ENCODE results near the gene ELOA. TPM values are rescaled to one million over a fixed set of nuclear protein-coding genes. Genes with fewer than 3 reads are reported as not detected.

ELOA gene
- total and polyA plus RNA-seq, 9 of the 15 experiments (the other 6 are each of a cell fraction or from before 2014, with no cell fraction given) = 31.9 to 98.6 (median 61.3) TPM

DNA sequence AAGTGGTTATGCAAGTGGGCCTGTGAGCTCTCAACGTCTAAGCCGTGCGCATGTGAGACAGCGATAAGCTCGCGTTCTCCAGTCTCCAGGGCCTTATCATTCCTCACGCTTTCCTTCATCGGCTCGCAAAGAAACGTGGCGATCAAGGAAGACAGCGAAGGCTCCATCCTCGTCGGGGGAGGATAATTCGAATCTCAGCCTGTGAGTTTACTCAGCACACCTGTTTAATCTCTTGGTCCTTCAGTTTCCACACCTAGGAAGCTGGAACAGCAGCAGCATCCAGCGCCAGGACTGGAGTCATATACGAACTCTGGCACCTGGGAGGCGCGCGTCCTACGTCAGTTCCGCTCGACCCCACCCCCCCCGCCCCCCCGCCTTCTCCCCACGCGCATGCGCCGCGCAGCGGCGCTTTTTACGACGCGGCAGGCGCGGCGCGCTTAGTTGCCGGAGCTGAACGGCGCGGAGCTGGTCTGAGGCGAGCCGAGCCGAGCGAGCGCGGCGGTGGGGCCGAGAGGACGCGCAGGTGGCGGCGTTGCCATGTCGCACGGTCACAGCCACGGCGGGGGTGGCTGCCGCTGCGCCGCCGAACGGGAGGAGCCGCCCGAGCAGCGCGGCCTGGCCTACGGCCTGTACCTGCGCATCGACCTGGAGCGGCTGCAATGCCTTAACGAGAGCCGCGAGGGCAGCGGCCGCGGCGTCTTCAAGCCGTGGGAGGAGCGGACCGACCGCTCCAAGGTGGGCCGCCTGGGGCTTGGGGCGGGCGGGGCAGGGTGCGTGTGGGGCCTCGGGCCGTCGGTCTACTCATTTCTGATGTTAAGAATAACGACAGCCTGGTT, 34.9 kb downstream of the ELOA start, which contains the start of gene PITHD1 (continued):
- TF ChIP-seq ZBTB33 (CRISPR knock-in tag; IDR thresholded peaks at IDR 0.05) = no peak
- TF ChIP-seq ZNF707 (CRISPR knock-in tag; conservative IDR thresholded peaks at IDR 0.05) = no peak
- no peak for TF ChIP-seq ZNF133 (CRISPR knock-in tag; IDR thresholded peaks at IDR 0.05)
- TF ChIP-seq, protein P1, sequence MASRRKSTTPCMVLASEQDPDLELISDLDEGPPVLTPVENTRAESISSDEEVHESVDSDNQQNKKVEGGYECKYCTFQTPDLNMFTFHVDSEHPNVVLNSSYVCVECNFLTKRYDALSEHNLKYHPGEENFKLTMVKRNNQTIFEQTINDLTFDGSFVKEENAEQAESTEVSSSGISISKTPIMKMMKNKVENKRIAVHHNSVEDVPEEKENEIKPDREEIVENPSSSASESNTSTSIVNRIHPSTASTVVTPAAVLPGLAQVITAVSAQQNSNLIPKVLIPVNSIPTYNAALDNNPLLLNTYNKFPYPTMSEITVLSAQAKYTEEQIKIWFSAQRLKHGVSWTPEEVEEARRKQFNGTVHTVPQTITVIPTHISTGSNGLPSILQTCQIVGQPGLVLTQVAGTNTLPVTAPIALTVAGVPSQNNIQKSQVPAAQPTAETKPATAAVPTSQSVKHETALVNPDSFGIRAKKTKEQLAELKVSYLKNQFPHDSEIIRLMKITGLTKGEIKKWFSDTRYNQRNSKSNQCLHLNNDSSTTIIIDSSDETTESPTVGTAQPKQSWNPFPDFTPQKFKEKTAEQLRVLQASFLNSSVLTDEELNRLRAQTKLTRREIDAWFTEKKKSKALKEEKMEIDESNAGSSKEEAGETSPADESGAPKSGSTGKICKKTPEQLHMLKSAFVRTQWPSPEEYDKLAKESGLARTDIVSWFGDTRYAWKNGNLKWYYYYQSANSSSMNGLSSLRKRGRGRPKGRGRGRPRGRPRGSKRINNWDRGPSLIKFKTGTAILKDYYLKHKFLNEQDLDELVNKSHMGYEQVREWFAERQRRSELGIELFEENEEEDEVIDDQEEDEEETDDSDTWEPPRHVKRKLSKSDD (conservative IDR thresholded peaks at IDR 0.05; ENCODE audit: low read length) = no peak
- TF ChIP-seq HSF4 (CRISPR knock-in tag; IDR thresholded peaks at IDR 0.05; ENCODE audit: borderline replicate concordance) = 0 out of 2 replicates have a peak, but pooled peaks have one; percentile 18
- peak; percentile 95 for TF ChIP-seq SMARCA4 (IDR thresholded peaks at IDR 0.05)
- no peak for TF ChIP-seq HNRNPK (IDR thresholded peaks at IDR 0.05; ENCODE audit: low read depth, low read length, poor library complexity, severe bottlenecking)
- TF ChIP-seq ZNF282 (CRISPR knock-in tag; IDR thresholded peaks at IDR 0.05) = peak; percentile 86; the same call in 1 of the 2 replicates
- peak; percentile 95 for TF ChIP-seq CREM (IDR thresholded peaks at IDR 0.05; ENCODE audit: low read depth)
- peak; percentile 85 for TF ChIP-seq HDAC3 (IDR thresholded peaks at IDR 0.05; ENCODE audit: borderline replicate concordance, partially characterized antibody)
- peak; percentile 89; the same call in 1 of the 2 replicates for TF ChIP-seq DIDO1 (tag; IDR thresholded peaks at IDR 0.05; ENCODE audit: low read depth)
- 0 out of 4 replicates have a peak, but pooled peaks of 1 of the 2 experiments have one; percentile 11 for TF ChIP-seq RAD21 (CRISPR knock-in tag; conservative IDR thresholded peaks at IDR 0.05 in 1 of 2, IDR thresholded peaks at IDR 0.05 in 1 of 2)
- no peak for TF ChIP-seq ZNF23 (CRISPR knock-in tag; IDR thresholded peaks at IDR 0.05)
- TF ChIP-seq CCAR2 (IDR thresholded peaks at IDR 0.05; ENCODE audit: low read depth, low read length) = no peak
- TF ChIP-seq ZNF589 (CRISPR knock-in tag; IDR thresholded peaks at IDR 0.05; ENCODE audit: low read depth) = 0 out of 2 replicates have a peak, but pooled peaks have one; percentile 67
- peak; percentile 99 for TF ChIP-seq CEBPB (tag; IDR thresholded peaks at IDR 0.05)
- peak; percentile 67 for TF ChIP-seq SMAD4 (CRISPR knock-in tag; conservative IDR thresholded peaks at IDR 0.05)
- no peak for TF ChIP-seq CHCHD3 (CRISPR knock-in tag; IDR thresholded peaks at IDR 0.05)
- peak; percentile 96 for TF ChIP-seq POLR2G (IDR thresholded peaks at IDR 0.05; ENCODE audit: low read depth, low read length)
- no peak for TF ChIP-seq RBM39 (optimal IDR thresholded peaks at IDR 0.05; ENCODE audit: low read depth, low read length)
- no peak for TF ChIP-seq SREBF1 (IDR thresholded peaks at IDR 0.05; ENCODE audit: borderline replicate concordance, low read depth, low read length)
- TF ChIP-seq RB1 (IDR thresholded peaks at IDR 0.05; ENCODE audit: low read depth) = peak; percentile 91
- TF ChIP-seq ZNF436 (CRISPR knock-in tag; IDR thresholded peaks at IDR 0.05) = no peak
- TF ChIP-seq ZNF24 (IDR thresholded peaks at IDR 0.05) = no peak; the same call in none of the 2 replicates

Measured in K562 (cell line).